ENCODE data around the gene PLA2G6.

PLA2G6 gene

DNA sequence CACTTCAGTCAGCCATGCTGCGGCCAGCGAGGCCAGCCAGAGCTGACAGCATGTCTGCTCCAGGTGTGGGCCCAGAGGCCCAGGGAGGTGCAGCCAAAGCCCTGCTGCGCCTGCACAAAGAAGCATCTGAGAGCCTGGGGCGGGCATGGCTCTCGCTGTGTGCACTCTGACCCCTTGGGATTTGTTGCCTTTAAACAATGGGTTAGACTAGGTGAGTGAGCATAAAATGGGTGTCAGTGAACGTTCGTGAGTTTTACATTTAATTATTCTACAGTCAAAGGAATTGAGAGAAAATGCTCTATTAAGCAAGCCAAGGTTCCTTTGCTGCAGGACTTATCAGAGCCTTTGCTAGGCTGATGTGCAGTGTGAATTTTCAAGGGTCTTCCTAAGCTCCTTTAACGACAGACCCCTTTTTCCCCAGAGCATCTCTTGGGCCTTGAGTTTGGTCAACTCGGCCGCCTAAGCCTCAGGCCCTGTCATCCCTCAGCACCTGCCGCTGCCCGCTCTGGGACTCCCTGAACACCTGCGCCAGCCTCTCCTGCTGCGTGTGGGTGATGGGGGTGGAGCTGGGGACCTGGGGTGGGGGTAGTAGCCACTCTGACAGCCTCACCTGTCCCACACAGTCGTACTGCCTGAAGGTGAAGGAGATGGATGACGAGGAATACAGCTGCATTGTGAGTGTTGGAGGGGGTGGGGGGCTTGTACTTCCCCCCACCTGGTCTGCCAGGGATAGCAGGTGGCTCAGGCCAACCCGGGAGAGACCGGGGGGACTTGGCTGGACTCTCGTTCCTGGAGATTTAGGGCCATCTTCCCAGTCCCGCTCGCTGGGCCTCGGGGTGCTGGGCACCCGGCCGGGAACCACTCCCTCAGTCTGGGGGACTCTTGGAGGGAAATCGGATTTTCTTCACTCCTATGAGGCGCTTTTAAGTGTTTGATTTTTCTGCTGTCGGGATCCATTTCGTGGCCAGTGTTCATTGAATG lies 108.2 kb downstream of the PLA2G6 start:
- no peaks in the 10 kb centered on the region for H3K79me2 ChIP-seq (ENCODE audit: insufficient read depth, low read length)
- no peak overlapping the region for H3K4me2 ChIP-seq (ENCODE audit: insufficient read depth, low read length)
- no peaks in the 10 kb centered on the region for H4K20me1 ChIP-seq (ENCODE audit: insufficient read depth, low read length)
- no peak for DNase-seq
- H2AFZ ChIP-seq (ENCODE audit: low read depth, low read length) = no peak overlapping the region
- H3K9me3 ChIP-seq (ENCODE audit: insufficient read depth, low read length, severe bottlenecking) = no peaks in the 10 kb centered on the region
- ATAC-seq (ENCODE audit: insufficient read depth, low read depth) = no peak
- no peaks in the 10 kb centered on the region for H3K27me3 ChIP-seq (ENCODE audit: insufficient read depth, low read length, poor library complexity)
- no peak for TF ChIP-seq EZH2 (IDR thresholded peaks at IDR 0.05; ENCODE audit: borderline replicate concordance, low read depth, low read length, severe bottlenecking)
- TF ChIP-seq, protein P1, sequence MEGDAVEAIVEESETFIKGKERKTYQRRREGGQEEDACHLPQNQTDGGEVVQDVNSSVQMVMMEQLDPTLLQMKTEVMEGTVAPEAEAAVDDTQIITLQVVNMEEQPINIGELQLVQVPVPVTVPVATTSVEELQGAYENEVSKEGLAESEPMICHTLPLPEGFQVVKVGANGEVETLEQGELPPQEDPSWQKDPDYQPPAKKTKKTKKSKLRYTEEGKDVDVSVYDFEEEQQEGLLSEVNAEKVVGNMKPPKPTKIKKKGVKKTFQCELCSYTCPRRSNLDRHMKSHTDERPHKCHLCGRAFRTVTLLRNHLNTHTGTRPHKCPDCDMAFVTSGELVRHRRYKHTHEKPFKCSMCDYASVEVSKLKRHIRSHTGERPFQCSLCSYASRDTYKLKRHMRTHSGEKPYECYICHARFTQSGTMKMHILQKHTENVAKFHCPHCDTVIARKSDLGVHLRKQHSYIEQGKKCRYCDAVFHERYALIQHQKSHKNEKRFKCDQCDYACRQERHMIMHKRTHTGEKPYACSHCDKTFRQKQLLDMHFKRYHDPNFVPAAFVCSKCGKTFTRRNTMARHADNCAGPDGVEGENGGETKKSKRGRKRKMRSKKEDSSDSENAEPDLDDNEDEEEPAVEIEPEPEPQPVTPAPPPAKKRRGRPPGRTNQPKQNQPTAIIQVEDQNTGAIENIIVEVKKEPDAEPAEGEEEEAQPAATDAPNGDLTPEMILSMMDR (IDR thresholded peaks at IDR 0.05; ENCODE audit: borderline replicate concordance, extremely low read depth, low read length, poor library complexity, severe bottlenecking) = no peak
- no peak overlapping the region for H3K9ac ChIP-seq (ENCODE audit: low read depth, low read length)
- no peaks in the 10 kb centered on the region for H3K36me3 ChIP-seq (ENCODE audit: insufficient read depth, low read length)
- no peak overlapping the region for H3K4me3 ChIP-seq (ENCODE audit: low read depth in 1 of 2, low read length in 2 of 2)
- no peaks in the 10 kb centered on the region for H3K4me1 ChIP-seq (ENCODE audit: insufficient read depth, low read length)
- H3K27ac ChIP-seq (ENCODE audit: low read length) = no peak overlapping the region

DNA sequence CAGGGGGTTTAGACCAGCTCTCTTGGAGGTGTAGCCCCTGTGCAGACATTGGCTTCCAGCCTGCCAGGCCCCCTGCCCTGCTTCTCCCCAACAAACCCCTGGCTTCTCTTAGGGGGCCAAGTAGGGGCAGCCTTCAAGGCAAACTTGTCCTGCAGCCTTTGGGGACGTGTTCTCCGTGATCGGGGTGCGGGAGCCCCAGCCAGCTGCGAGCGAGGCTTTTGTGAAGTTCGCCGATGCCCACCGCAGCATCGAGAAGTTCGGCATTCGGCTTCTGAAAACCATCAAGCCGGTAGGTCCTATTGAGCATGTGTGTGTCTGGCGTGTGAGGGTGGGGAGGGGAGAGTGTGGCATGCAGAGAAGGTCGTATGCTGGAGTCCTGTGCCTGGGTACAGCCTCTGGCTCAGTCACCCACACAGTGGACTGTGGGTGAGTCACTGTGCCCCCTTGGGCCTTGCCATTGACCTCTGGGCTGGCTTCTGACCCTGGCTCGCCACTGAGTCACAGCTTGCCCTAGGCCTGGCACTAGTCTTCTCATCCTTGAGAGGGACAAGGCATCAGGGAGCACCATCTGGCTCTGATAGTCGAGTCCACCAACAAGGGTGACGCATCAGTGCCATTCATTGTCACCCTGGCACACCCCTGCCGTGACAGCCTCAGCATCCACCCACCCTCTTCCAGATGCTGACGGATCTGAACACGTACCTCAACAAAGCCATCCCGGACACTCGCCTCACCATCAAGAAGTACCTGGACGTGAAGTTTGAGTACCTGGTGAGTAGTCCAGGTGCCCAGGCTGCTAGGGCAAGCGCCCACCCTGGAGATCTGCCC lies 109.1 kb downstream of the PLA2G6 start:
- DNase-seq (no peak), ATAC-seq (ENCODE audit: insufficient read depth, low read depth) (no peak)
- no peak overlapping the region for H3K9ac ChIP-seq (ENCODE audit: low read depth, low read length)
- no peaks in the 10 kb centered on the region for H3K27me3 ChIP-seq (ENCODE audit: insufficient read depth, low read length, poor library complexity)
- H3K79me2 ChIP-seq (ENCODE audit: insufficient read depth, low read length) = no peaks in the 10 kb centered on the region
- no peaks in the 10 kb centered on the region for H4K20me1 ChIP-seq (ENCODE audit: insufficient read depth, low read length)
- no peaks in the 10 kb centered on the region for H3K4me1 ChIP-seq (ENCODE audit: insufficient read depth, low read length)
- no peaks in the 10 kb centered on the region for H3K9me3 ChIP-seq (ENCODE audit: insufficient read depth, low read length, severe bottlenecking)
- no peak overlapping the region for H3K4me3 ChIP-seq (ENCODE audit: low read depth in 1 of 2, low read length in 2 of 2)
- no peak overlapping the region for H2AFZ ChIP-seq (ENCODE audit: low read depth, low read length)
- H3K27ac ChIP-seq (ENCODE audit: low read length) = no peak overlapping the region
- H3K36me3 ChIP-seq (ENCODE audit: insufficient read depth, low read length) = no peaks in the 10 kb centered on the region
- H3K4me2 ChIP-seq (ENCODE audit: insufficient read depth, low read length) = no peak overlapping the region
- TF ChIP-seq EZH2 (IDR thresholded peaks at IDR 0.05; ENCODE audit: borderline replicate concordance, low read depth, low read length, severe bottlenecking) = no peak
- TF ChIP-seq, protein P1 (IDR thresholded peaks at IDR 0.05; ENCODE audit: borderline replicate concordance, extremely low read depth, low read length, poor library complexity, severe bottlenecking) = no peak

DNA sequence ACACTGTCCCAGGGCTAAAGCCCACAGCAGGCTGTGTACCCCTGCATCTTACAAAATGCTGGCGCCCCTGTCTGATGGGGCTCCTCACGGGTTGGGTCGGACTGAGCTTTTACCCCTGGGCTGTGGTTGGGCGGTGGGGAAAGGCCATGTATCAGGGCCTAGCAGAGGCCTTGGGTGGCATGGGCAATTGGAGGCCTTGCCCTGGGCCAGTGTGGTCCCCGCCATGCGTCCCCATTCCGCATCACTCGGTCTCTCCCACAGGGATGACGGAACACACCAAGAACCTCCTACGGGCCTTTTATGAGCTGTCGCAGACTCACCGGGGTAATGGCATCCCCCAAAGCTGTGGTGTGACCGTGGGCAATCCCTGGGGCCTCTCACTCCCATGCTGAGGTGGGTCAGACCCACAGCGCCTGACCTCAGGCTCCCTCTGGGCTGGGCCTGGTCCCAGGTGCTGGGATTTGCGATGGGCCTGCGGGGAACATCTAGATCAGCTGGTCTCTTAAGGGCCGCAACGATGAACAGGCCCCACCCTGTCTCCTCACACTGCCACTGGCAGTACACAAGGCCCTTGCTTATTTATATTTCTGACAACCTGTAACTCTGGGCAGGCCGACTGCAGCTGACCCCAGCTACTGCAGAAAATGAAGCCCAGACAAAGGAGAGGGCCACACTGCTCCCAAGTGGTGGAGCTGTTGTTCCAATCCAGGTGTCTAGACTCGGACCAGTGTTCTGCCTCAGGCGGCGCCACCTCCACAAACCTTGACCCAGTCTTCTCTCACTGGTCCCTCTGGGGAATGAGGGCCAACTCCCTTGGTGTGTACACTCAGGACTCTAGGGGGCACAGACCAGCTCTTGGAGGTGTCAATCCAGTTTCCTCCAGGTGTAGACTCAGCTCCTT lies 110.0 kb downstream of the PLA2G6 start:
- H3K27ac ChIP-seq (ENCODE audit: low read length) = no peak overlapping the region
- ATAC-seq (ENCODE audit: insufficient read depth, low read depth) (no peak), DNase-seq (no peak)
- H3K79me2 ChIP-seq (ENCODE audit: insufficient read depth, low read length) = no peaks in the 10 kb centered on the region
- no peak for TF ChIP-seq EZH2 (IDR thresholded peaks at IDR 0.05; ENCODE audit: borderline replicate concordance, low read depth, low read length, severe bottlenecking)
- TF ChIP-seq, protein P1 (IDR thresholded peaks at IDR 0.05; ENCODE audit: borderline replicate concordance, extremely low read depth, low read length, poor library complexity, severe bottlenecking) = no peak
- no peak overlapping the region for H3K9ac ChIP-seq (ENCODE audit: low read depth, low read length)
- no peak overlapping the region for H2AFZ ChIP-seq (ENCODE audit: low read depth, low read length)
- no peaks in the 10 kb centered on the region for H3K9me3 ChIP-seq (ENCODE audit: insufficient read depth, low read length, severe bottlenecking)
- H3K36me3 ChIP-seq (ENCODE audit: insufficient read depth, low read length) = no peaks in the 10 kb centered on the region
- no peak overlapping the region for H3K4me2 ChIP-seq (ENCODE audit: insufficient read depth, low read length)
- no peaks in the 10 kb centered on the region for H4K20me1 ChIP-seq (ENCODE audit: insufficient read depth, low read length)
- H3K27me3 ChIP-seq (ENCODE audit: insufficient read depth, low read length, poor library complexity) = no peaks in the 10 kb centered on the region
- no peak overlapping the region for H3K4me3 ChIP-seq (ENCODE audit: low read depth in 1 of 2, low read length in 2 of 2)
- no peaks in the 10 kb centered on the region for H3K4me1 ChIP-seq (ENCODE audit: insufficient read depth, low read length)
